AG04450 (cell line): Measurements from ENCODE around the gene MTAP. TPM values are rescaled to one million over a fixed set of nuclear protein-coding genes. Genes with fewer than 3 reads are reported as not detected.

ENCODE experiments used
- CTCF ChIA-PET: fragments of 300-600, 350-600 bp; formaldehyde crosslinking; extraction: SDS; loops from one replicate; lab custom pipeline; 2022; ENCODE audit warnings: antibody characterized with exemption, inconsistent platforms; lab: Charles Lee
- POLR2A ChIA-PET: fragments of 350-600 bp; formaldehyde crosslinking; extraction: SDS; loops from one replicate; lab custom pipeline; 2021; ENCODE audit warnings: antibody characterized with exemption, inconsistent platforms; lab: Yijun Ruan, JAX
- DNase-seq: peaks from one replicate; pipeline ENCODE4 v3.0.0-alpha.2; 2011; ENCODE audit warnings: low read depth, low spot score
- H3K27ac ChIP-seq: one replicate; pipeline ENCODE4 v1.5.1; 2012; ENCODE audit warnings: low read depth, low read length, control low read depth
- H3K27me3 ChIP-seq: one replicate; pipeline ENCODE4 v1.6.0; 2012; ENCODE audit warnings: low read length; ENCODE audit not compliant: control insufficient read depth, insufficient read depth
- H3K4me3 ChIP-seq: 2 replicates; pipeline ENCODE4 v1.5.1; 2011; ENCODE audit warnings: mild to moderate bottlenecking, low read depth, low read length, control low read depth
- H3K9me3 ChIP-seq: 2 replicates; pipeline ENCODE4 v1.5.1; 2012; ENCODE audit warnings: low read length; ENCODE audit not compliant: control insufficient read depth, insufficient read depth
- CTCF ChIP-seq: IDR thresholded peaks from 2 replicates; pipeline ENCODE4 v1.5.1; 2011; ENCODE audit warnings: low read depth, low read length, control low read depth, inconsistent platforms
- polyA plus RNA-seq: library from polyadenylated mRNA; depleted of rRNA; stranded (reverse); fragments of >200 nt; gene quantifications from 2 replicates; pipeline ENCODE4 v1.2.3, GENCODE V29; 2011

MTAP gene
- polyA plus RNA-seq, 1 experiment, result 26.1 TPM

- H3K4me3 ChIP-seq, result no peak overlapping the region
- no peak for TF ChIP-seq CTCF
- POLR2A ChIA-PET, result interaction anchor here (1.0 kb wide), 1 partner anchor 173 kb away, joined by 4 read pairs; no protein-coding TSS in a partner anchor
- CTCF ChIA-PET, result interaction anchor here (1.6 to 3.5 kb wide), 4 partner anchors 22 to 409 kb away, joined by 4 to 21 read pairs (median 7); partner anchors contain the start of gene CDKN2B
- H3K9me3 ChIP-seq, result no peaks in the 10 kb centered on the region
- DNase-seq, result no peak
- no peaks in the 10 kb centered on the region for H3K27me3 ChIP-seq
- H3K27ac ChIP-seq, result peak overlapping the region; percentile 59
Measured at GRCh38 chr9:21835121-21835520, 32.7 kb downstream of the MTAP start.

- CTCF ChIA-PET, result interaction anchor here (1.1 to 3.5 kb wide), 5 partner anchors 23 to 408 kb away, joined by 3 to 21 read pairs (median 7); partner anchors contain the start of gene CDKN2B
- no peaks in the 10 kb centered on the region for H3K27me3 ChIP-seq
- H3K4me3 ChIP-seq, result no peak overlapping the region
- POLR2A ChIA-PET, result interaction anchor here (1.1 to 1.2 kb wide), 2 partner anchors 20 to 172 kb away, joined by 3 to 4 read pairs; partner anchors contain the start of gene CDKN2B
- H3K9me3 ChIP-seq, result peaks cover 3% of the 10 kb centered on the region; the same call in 1 of the 2 replicates
- TF ChIP-seq CTCF, result no peak
- peak; percentile 95 for DNase-seq
- H3K27ac ChIP-seq, result peak overlapping the region; percentile 96
Measured at GRCh38 chr9:21836437-21837161, 34.2 kb downstream of the MTAP start.

- Histone ChIP-seq H3K9me3 (peaks cover 3% of the 10 kb centered on the region; the same call in 1 of the 2 replicates), H3K4me3 (no peak overlapping the region), H3K27me3 (no peaks in the 10 kb centered on the region), H3K27ac (peak overlapping the region; percentile 63)
- POLR2A ChIA-PET, result interaction anchor here (0.5 to 1.1 kb wide), 2 partner anchors 19 to 56 kb away, joined by 3 to 4 read pairs; no protein-coding TSS in a partner anchor
- DNase-seq, result no peak
- TF ChIP-seq CTCF, result no peak
- CTCF ChIA-PET, result interaction anchor here (1.3 to 3.5 kb wide), 3 partner anchors 23 to 171 kb away, joined by 3 to 21 read pairs (median 4); partner anchors contain the start of gene CDKN2B
Measured at GRCh38 chr9:21837501-21837900, 35.1 kb downstream of the MTAP start.

- no peaks in the 10 kb centered on the region for H3K27me3 ChIP-seq
- CTCF ChIA-PET, result no interaction called here
- no peak overlapping the region for H3K27ac ChIP-seq
- DNase-seq, result no peak
- no peak overlapping the region for H3K4me3 ChIP-seq
- TF ChIP-seq CTCF, result no peak
- peaks cover 7% of the 10 kb centered on the region for H3K9me3 ChIP-seq
- POLR2A ChIA-PET, result no interaction called here
Measured at GRCh38 chr9:21840647-21841046, 38.2 kb downstream of the MTAP start.

GRCh38 chr9:21841133-21841532, 38.7 kb downstream of the MTAP start:
- H3K27ac ChIP-seq, result no peak overlapping the region
- CTCF ChIA-PET, result interaction anchor here (1.0 kb wide), 1 partner anchor 27 kb away, joined by 3 read pairs; no protein-coding TSS in a partner anchor
- POLR2A ChIA-PET, result no interaction called here

More at GRCh38 chr9:21841133-21841532, 38.7 kb downstream of the MTAP start:
- DNase-seq, result no peak
- no peak for TF ChIP-seq CTCF
- H3K27me3 ChIP-seq, result no peaks in the 10 kb centered on the region
- no peak overlapping the region for H3K4me3 ChIP-seq
- peaks cover 7% of the 10 kb centered on the region for H3K9me3 ChIP-seq
